ENCODE data around the gene SIK3.

SIK3 gene

DNA sequence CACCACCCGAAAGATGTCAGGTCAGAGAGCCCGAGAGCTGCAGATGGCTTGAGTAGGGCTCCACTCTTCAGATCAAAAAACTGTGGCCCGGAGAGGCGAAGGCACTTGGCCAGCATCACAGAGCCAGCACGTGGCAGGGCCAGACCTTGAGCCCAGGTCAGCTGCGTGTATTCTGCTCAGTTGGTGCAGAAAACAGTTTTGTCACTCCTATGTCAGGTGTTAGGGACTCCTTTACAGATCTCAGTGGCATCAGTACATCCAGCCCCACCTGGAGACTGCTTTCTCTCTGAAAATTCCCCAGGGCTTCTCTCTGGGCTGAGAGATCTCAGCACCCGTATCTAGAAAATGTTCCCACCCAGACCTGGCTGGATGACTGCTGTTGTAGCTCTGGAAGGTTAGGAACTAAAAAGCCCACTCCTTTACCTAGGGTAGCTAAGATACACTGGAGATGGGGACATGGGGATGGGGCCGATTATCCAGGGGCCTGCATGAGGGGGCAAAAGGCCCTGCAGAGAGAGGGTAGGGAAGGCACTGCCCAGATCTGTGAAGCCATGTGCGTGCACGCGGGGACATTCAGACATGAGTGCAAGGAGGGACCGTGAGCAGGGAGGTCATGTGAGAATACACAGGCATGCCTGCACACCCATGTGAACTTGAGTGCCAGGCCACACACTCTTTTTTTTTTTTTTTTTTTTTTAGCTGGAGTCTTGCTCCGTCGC, 264.3 kb downstream of the SIK3 start:
- no peak for FAIRE-seq

DNA sequence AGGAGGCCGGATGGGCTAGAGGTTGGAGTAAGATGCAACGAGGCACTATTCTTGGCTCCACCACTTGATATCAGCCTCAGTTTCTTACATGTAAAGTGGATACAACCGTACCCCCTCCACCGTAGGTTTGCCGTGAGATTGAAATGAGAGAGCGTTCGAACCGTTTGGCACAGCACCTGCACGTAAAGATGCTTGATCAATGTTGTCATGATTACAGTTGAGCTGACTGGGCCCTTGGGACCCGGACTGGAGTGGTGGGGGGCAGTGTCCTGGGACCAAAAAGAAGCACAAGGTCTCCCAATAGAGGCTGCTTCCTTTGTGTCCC, 264.8 kb downstream of the SIK3 start:
- FAIRE-seq = no peak

DNA sequence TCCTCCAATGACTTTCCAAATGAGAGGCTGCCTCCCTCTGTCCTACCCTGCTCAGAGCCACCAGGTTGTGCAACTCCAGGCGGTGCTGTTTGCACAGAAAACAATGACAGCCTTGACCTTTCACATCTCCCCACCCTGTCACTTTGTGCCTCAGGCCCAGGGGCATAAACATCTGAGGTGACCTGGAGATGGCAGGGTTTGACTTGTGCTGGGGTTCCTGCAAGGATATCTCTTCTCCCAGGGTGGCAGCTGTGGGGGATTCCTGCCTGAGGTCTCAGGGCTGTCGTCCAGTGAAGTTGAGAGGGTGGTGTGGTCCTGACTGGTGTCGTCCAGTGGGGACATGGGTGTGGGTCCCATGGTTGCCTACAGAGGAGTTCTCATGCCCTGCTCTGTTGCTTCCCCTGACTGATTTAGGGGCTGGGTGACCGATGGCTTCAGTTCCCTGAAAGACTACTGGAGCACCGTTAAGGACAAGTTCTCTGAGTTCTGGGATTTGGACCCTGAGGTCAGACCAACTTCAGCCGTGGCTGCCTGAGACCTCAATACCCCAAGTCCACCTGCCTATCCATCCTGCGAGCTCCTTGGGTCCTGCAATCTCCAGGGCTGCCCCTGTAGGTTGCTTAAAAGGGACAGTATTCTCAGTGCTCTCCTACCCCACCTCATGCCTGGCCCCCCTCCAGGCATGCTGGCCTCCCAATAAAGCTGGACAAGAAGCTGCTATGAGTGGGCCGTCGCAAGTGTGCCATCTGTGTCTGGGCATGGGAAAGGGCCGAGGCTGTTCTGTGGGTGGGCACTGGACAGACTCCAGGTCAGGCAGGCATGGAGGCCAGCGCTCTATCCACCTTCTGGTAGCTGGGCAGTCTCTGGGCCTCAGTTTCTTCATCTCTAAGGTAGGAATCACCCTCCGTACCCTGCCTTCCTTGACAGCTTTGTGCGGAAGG, 265.6 kb downstream of the SIK3 start:
- FAIRE-seq = no peak

DNA sequence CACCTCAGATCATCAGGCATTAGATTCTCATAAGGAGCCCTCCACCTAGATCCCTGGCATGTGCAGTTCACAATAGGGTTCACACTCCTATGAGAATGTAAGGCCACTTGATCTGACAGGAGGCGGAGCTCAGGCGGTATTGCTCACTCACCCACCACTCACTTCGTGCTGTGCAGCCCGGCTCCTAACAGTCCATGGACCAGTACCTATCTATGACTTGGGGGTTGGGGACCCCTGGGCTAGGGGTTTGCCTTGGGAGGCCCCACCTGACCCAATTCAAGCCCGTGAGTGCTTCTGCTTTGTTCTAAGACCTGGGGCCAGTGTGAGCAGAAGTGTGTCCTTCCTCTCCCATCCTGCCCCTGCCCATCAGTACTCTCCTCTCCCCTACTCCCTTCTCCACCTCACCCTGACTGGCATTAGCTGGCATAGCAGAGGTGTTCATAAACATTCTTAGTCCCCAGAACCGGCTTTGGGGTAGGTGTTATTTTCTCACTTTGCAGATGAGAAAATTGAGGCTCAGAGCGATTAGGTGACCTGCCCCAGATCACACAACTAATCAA, 266.4 kb downstream of the SIK3 start:
- no peak for FAIRE-seq

DNA sequence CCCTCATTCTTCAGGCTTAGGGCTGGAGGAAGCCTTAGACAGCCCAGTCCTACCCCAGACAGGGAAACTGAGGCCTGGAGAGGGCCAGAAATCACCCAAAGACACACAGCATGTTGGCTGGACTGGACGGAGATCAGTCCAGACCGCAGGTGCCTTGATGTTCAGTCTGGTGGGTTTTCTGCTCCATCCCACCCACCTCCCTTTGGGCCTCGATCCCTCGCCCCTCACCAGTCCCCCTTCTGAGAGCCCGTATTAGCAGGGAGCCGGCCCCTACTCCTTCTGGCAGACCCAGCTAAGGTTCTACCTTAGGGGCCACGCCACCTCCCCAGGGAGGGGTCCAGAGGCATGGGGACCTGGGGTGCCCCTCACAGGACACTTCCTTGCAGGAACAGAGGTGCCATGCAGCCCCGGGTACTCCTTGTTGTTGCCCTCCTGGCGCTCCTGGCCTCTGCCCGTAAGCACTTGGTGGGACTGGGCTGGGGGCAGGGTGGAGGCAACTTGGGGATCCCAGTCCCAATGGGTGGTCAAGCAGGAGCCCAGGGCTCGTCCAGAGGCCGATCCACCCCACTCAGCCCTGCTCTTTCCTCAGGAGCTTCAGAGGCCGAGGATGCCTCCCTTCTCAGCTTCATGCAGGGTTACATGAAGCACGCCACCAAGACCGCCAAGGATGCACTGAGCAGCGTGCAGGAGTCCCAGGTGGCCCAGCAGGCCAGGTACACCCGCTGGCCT, 267.9 kb downstream of the SIK3 start:
- no peak for FAIRE-seq

DNA sequence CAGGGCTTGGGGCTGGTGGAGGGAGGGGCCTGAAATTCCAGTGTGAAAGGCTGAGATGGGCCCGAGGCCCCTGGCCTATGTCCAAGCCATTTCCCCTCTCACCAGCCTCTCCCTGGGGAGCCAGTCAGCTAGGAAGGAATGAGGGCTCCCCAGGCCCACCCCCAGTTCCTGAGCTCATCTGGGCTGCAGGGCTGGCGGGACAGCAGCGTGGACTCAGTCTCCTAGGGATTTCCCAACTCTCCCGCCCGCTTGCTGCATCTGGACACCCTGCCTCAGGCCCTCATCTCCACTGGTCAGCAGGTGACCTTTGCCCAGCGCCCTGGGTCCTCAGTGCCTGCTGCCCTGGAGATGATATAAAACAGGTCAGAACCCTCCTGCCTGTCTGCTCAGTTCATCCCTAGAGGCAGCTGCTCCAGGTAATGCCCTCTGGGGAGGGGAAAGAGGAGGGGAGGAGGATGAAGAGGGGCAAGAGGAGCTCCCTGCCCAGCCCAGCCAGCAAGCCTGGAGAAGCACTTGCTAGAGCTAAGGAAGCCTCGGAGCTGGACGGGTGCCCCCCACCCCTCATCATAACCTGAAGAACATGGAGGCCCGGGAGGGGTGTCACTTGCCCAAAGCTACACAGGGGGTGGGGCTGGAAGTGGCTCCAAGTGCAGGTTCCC, 268.6 kb downstream of the SIK3 start, which contains the start of gene APOC3:
TSS of gene APOC3 (plus strand) at position 383 of the 659 bp plus-strand sequence. CDS start 676 bp downstream, outside the sequence.
- no peak for FAIRE-seq

DNA sequence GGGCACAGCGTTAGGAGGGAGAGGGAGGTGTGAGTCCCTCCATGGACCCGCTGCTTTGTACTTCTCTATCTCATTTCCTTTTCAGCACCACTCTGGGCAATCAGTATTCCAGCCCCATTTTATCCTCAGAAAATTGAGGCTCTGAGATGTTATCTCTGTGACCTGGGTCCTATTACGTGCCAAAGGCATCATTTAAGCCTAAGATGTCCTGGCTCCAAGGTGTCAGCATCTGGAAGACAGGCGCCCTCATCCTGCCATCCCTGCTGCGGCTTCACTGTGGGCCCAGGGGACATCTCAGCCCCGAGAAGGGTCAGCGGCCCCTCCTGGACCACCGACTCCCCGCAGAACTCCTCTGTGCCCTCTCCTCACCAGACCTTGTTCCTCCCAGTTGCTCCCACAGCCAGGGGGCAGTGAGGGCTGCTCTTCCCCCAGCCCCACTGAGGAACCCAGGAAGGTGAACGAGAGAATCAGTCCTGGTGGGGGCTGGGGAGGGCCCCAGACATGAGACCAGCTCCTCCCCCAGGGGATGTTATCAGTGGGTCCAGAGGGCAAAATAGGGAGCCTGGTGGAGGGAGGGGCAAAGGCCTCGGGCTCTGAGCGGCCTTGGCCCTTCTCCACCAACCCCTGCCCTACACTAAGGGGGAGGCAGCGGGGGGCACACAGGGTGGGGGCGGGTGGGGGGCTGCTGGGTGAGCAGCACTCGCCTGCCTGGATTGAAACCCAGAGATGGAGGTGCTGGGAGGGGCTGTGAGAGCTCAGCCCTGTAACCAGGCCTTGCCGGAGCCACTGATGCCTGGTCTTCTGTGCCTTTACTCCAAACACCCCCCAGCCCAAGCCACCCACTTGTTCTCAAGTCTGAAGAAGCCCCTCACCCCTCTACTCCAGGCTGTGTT, 269.4 kb downstream of the SIK3 start:
- no peak for FAIRE-seq

DNA sequence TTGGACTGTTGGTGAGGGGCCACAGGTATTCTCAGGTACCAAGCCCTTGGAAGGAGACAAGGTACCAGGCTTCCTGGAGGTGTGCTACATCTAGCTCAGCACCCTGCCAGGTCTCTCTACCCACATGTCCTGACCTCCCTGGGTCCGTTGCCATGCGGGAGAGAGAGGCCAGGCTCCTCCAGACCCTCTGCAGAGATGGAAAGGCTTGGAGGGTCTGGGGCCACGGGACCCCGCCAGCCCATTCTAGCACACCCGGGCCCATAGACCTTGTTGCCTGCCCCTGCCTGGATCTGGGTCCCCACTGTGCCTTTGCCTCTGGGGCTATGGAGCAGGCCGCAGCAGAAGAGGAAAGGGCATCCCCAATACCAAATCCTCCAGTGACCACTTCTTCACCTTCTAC, 270.8 kb downstream of the SIK3 start:
- FAIRE-seq = no peak

DNA sequence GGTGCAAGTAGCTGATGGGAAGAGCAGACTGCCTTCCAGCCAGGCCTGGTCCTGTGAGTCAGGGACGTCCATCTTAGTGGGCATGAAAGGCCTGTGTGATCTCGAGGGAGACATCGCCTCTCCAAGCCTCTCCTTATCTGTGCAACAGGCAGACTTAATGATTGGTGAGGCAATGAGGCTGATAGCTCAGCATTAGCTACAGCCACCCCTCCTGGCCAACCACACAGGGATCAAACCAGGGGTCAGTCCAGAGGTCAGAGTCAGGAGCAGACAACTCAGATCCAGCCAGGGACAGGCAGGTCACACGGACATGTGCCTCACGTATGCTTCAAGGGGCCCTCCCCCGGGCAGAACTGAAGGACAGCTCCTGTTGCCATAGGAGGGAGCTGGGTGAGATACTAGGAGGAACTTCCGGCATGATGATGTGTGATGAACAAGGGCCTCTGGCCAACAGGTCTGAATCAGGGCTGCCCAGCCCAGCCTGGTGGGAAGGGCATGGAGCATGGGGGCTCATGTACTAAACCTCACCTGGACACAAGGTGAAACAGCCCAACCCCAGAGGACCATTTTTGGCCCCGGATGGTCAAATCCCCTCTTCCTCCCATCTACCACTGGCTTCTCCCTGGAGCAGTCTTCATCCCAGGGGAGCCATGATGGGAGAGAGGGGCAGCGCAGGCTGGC, 271.3 kb downstream of the SIK3 start:
- FAIRE-seq = no peak

DNA sequence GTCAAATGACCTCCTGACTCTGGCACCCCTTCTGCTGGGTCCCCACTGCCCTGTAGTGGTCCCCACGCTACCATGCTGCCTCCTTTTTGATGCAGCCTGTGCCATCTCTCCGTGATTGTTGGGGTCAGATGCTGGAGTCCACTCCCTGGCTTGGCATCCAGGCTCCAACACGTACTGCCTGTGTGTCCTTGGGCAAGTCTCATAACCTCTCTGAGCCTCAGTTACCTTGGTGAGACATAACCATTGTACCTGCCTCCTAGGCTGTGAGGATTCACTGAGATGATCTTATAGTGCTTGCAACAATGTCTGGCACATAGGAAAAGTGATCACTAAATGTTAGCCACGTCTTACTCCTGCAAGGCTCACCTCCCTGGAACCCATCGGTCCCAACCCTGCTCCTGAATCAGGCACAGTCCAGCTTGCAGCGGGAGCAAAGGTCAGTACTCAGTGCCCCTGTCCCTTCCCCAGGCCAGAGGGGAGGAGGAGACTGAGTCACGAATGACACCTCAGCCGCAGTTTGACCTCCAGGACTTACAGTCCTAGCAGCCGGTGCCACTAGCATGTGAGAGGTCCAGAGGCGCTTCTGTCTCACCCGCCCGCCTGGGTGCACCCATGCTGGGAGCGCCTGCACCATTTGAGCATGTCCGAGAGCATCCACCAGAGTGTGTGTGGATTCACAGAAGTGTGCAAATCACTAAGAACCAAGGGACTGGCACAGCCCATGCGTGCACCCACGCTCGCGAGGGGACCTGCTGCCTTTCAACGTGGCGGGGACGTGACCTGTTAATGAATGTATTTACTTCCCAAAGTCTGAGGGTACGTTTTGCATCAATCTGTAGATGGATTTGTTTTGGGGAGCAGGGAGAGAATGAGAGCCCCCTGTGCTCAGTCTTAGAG, 272.1 kb downstream of the SIK3 start:
- FAIRE-seq = no peak

DNA sequence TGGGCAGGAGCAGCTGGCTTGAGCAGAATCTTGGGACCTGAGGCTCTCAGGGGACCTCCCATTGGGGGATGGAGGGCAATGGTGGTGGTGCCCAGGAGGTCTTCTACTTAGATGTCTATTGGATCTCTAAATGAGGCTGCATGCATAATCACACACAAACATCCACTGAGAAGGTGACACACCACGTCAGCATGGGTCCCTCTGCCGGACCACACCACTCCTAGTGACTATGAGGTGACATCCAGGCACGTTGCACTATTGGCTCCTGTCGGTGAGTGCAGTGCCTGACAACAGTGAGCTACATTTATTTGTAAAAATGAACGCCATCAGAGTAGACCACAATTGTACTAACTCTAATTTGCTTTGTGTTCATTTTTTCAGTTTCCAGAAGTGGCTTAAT, 272.8 kb downstream of the SIK3 start:
- FAIRE-seq = no peak

DNA sequence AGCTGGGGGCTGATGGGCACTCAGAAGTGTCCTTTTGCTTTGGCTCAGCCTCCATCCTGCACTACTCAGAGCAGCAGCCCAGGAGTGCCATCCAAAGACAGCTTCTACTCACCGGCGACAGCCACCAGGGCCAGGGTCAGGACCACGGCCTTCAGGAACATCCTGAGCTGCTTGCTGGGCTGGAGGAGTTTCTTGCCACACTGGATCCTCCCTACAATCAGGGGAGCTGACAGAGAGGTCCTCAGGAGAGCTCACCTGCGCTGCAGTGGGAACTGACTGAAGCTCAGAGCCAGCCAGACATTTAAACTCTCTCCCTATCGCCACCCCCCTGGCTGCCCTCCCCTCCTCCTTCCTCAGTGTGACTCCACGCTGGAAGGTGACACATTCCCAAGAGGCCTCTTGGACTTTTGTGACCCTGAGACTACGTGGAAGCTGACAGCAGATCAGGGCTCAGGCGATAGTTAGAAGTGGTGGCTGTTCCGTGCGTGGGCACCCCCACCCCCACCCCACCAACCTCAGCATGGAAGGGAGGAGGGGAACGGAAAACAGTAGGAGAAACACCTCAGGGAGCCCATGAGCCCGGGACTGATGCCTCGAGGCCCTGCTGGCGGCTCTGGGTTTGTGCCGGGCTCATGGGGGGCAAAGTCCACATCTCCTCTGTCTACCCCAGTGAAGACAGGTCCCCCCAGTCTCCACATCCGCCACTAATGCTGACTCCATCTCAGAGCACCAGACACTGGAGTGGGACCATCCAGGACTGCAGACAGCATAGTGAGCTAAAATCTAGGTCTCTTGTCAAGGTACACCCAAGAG, 275.0 kb downstream of the SIK3 start, which contains the start of gene APOA4:
TSS of gene APOA4 (minus strand) at position 274 of the 813 bp plus-strand sequence. CDS start at position 161, 113 bp downstream.
- no peak for FAIRE-seq

DNA sequence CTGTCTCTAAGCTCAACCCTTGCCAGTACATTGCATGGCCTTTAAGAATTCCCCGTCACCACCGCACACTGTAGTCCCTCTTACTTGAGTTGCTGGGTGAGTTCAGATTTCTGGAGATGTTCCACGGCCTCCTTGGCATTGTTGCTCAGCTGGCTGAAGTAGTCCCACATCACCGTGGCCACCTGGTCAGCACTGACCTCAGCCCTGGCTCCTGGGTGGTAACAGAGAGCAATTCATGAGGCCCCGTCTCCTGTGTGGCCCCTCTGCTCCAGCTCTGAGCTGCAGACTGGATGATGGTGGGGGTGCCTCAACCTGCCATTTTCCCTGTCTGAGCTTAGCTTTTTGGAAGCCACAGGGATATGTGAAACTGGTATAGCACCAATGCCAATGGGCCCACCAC, 275.7 kb downstream of the SIK3 start:
- no peak for FAIRE-seq

DNA sequence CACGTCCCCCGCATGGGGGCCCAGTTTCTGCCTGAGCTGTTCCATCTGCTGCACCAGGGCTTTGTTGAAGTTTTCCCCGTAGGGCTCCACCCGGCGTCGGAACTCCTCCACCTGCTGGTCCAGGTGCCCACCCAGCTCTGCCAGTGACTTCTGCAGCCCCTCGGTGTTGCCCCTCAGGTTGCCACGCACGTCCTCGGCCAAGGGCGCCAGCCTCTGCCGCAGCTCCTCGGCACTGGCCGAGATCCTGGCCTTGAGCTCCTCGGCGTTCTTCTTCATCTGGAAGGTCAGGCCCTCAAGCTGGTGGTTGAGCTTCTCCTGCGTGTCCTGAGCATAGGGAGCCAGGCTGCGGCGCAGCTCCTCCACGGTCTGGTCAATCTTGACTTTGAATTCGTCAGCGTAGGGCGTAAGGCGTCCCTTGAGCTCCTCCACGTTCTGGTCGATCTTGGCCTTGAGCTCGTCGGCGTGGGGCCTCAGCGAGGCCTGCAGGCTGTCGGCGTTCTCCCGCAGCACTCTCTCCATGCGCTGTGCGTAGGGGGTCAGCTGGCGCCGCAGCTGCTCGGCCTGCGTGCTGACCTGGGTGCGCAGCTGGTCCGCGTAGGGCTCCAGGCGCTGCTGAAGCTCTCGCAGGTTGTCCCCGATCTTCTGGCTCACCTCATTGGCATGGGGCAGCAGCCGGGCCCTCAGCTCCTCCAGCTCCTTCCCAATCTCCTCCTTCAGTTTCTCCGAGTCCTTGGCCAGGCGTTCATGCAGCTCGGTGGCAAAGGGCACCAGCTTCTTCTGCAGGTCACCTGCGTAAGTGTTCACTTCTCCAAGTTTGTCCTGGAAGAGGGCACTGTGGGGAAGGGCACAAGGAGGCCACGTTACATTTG, 276.9 kb downstream of the SIK3 start:
- FAIRE-seq = no peak

DNA sequence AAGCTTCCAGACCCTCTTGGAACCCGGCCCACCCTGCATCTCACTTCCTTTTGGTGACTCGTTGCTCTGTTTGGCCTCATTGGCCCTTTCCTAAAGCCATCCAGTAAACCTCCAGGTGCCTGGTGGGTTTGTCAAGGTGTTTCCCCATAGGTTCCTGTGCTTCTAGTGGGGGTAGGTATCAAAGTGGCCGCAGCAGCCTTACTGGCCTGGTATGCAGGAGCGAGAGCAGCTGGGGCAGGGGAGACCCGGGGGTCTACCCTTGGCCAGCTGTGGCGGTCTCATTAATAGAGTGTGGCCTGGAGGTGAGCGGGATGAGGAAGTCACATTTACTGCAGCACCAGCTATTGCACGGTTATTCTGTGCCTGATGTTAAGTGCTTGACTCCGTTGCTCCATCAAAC, 279.2 kb downstream of the SIK3 start:
- no peak for FAIRE-seq

DNA sequence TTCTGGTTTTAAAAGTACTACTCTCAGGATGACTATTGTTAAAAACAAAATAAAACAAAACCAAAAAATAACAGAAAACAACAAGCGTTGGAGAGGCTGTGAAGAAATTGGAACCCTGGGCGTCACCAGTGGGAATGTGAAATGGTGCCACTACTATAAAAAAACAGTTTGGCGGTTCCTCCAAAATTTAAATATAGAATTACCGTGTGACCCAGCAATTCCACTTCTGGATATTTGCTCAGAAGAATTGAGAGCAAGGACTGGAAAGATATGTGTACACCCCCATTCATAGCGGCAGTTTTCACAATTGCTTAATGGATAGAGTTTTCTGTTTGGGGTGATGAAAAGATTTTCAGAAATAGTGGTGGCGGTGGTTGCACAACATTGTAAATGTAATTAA, 283.7 kb downstream of the SIK3 start:
- no peak for FAIRE-seq

DNA sequence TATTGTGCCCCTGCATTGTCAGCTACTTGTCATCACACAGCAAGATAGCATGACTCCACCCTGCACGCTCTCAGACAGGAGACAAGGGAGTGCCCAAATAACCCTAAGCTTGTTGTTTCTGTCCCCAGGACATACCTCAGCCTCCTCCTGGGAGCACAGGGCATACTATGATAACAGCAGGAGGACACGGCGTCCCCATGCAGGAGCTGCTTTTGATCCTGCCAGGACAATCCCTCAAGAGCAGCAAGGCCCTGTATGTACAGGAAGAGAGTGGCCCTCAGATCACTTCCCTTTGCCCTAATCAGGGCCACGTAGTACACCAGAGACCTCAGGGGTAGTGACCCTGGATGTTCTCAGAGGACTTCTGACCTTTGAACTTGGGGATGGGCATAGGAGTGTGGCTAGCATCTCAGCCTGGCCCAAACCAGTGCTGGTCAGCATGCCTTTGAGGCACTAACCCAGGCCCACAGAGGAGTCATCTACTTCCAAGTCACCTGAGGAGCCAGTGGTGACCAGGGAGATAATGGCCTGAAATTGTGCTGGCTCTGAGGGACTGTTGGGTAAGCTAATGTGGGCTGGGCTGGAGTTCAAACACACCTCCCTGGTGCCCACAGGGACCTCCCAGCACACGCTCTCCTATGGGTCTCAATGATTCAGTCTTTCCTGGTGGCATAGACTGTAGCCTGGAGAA, 284.3 kb downstream of the SIK3 start:
- FAIRE-seq = no peak

Data from G401.6 (cell line).